GM19467 (cell line): Measurements from ENCODE around the gene KRT16.
"Not testable (repeated sequence)": the region's sequence is repeated elsewhere in the genome, so short reads cannot be mapped to it uniquely, and the experiment has no call there.

ENCODE experiments used
- ATAC-seq: cut with Tn5 transposase; IDR thresholded peaks from one replicate; pipeline ENCODE4 v1.9.1; 2021; ENCODE audit warnings: mild to moderate bottlenecking, moderate library complexity; ENCODE audit not compliant: unreplicated experiment

KRT16 gene

DNA sequence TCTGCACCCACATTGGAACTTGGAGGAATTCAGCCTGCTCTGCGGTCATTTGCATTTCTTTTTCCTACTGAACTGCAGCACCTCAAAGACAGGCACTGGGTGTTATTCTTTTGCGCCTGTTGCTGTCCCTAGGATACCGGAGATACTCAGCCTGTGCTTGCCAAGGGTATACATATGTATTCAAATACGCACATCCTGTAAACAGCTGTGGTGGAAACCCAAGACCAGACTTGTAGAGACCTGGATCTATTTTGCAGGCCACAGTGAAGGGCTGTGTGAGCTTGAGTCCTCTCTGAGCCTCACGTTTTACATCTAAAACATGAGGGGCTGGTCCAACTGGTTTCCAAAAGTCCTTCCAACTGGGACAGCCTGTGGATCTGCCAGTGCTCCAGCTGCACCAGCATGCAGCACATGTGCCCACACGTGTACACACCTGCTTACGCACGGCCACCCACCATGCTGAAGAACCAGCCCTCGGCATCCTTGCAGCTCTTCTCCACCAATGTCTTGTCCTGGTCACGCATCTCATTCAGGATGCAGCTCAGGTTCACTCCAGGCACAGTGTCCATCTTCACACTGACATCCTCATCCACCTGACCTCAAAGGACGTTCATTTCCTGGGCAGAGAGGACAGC, 16.2 kb upstream of the KRT16 start:
- not testable (repeated sequence) for ATAC-seq

DNA sequence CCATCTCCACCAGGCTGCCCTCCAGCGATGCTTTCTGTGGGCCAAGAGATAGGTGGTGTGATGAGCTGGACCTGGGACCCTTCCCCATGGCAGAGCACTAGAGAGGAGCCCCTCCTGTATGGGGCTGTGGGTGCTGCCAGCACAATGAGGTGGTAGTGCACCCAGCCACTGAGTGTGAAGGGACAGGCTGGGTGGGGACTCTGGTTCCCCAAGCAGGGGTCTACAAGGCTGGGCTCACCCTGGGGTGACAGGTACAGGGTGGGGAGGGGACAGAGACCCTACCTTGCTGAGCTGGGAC, 15.5 kb upstream of the KRT16 start:
- ATAC-seq = not testable (repeated sequence)

DNA sequence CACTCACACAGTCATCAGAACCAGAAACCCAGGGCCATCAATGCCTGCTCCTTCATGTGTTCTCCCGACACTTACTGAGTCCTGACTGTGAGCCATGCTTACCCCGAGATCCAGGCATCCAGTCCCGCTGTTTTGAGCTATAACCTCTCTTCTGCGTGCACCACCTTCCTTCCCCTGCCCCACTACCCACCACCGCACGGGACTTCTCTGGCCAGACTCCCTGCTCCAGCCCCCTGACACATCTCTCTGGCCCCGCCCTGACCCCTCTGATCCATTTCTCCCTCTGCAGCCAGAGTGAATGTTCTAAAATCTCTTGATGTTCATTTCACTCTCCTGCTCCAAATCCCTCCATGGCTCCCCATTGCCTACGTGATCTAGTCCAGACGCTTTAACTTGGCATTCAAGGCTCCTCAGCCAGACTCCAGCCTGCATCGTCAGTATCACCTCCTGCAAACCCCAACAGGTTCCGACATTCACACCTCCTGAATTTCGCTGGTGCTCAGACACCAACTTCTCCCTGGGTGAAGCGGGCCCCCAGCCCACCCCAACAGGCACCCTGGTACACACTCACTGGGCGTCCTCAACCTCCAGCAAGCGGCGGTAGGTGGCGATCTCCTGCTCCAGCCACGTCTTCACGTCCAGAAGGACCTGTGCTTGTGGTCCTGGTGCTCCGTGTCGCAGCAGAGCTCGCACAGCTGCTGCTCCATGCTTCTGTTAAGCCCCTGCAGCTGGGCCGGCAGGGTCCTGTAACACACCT, 14.9 kb upstream of the KRT16 start:
- ATAC-seq = no peak

DNA sequence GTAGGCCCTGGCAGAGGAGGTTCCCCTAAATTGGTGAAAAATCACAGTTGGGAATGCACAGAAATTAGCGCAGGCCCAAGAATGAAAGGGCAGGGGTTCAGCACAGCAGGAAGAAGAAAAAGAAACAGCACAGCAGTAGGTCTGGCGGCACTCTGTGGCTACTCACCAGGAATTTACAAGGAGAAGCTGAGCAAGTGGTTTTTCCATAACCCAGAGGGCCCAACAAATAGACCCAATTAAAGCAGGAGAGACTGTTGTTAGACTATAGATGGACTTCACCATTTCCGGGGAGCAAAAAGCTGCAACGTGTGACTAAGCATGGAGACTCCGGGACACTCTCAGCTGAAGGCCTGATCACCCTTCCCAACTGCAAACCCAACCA, 14.3 kb upstream of the KRT16 start:
- ATAC-seq = not testable (repeated sequence)

DNA sequence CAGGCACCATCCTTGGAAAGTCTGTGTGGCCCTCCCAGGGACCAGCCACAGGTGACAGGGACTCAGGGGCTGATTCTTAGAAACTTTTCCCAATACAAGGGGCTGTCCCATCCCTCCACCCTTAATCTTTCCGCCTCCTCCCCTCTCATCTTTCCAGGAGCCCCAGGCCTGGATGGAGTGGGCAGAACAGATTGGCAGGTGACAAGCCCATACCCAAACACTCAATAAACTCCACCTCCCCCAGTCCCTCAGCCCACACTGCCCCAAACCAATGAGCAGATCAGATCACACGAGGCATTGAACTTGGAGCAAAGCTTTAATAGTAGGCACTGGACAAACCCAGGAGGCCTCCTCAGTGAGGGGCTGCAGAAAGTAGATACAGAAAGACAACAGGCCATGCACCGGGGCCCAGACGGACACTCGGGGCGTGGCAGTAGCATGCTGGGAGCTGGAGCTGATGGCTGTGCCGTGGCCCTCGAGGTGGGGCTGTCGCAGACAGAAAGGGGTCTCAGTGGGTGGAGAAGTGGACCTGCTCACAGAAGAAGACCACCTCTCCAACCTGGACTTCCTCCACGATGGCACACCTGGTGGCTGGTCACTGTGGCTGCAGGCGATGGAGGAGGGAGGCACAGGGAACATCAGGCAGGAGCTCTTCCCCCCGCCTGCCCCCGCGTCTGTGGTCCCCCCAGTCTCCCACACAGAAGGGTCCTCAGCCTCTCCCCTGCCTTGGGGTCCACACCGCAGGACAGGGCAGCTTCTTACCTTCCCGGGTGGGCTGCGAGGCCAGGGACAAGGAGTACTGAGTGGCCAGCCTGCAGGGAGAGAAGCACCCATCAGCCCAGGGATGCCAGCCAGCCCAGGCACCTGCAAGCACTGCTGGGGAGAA, 13.7 kb upstream of the KRT16 start:
- ATAC-seq = not testable (repeated sequence)

DNA sequence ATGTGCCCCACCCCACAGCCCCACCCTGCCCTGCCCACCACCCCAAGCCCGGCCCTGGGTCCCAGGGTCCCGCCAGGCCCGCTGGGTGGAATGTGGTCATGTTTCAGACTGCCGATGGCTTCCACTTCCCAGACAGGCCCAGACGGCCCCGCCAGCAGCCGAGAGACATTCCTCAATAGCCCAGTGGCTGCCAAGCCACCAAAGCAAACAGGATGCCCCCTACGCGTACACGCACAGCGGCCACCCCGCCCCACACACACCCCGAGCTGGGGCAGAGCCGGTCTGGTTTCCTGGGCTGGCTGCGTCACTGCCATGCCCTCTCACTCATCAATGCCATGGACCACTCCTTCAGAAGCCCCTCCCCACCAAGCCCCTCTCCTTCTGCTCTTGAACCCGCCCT, 13.0 kb upstream of the KRT16 start:
- no peak for ATAC-seq

DNA sequence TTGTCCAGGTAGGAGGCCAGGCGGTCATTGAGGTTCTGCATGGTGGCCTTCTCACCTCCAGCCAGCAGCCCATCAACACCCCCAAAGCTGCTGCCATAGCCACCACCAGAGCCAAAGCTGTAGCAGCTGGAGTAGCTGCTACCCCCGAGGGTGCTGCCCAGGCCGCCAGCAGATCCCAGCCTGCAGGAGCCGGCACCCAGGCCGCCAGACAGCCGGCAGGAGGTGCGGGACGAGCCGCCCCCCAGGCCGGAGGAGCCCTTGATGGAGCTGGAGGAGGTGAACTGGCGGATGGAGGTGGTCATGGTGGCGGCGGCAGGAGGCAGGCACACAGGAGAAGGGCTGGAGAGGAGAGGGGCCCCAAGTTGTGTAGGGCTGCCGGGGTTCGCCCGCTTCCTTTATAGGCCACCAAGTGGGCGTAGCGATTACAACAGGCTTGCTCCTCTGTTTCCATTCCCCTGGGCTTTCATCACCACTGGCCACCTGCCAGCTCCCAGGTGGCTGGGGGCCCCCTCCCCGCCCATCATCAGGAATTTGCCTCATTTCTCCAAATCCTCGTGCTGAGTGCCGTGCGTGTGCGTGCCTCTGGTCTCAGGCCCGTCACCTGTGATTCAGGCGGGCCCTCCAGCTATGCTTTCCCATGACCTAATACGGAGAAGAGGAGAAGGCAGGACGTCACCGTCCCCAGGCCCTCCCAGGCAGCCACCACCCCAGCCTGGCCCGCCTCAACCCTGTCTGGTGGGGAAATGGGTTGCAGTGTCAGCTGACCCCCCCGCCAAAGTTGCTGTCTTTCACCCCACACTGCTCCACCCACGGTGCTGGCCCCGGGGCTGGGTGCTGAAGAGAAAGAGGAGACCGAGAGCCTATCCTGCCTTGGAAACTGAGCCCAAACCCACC, 11.9 kb upstream of the KRT16 start, which contains the start of gene KRT17:
Gene KRT17 (minus strand): TSS at position 368 of the 894 bp plus-strand sequence. CDS start 66 bp downstream, at position 302.
- ATAC-seq = no peak

DNA sequence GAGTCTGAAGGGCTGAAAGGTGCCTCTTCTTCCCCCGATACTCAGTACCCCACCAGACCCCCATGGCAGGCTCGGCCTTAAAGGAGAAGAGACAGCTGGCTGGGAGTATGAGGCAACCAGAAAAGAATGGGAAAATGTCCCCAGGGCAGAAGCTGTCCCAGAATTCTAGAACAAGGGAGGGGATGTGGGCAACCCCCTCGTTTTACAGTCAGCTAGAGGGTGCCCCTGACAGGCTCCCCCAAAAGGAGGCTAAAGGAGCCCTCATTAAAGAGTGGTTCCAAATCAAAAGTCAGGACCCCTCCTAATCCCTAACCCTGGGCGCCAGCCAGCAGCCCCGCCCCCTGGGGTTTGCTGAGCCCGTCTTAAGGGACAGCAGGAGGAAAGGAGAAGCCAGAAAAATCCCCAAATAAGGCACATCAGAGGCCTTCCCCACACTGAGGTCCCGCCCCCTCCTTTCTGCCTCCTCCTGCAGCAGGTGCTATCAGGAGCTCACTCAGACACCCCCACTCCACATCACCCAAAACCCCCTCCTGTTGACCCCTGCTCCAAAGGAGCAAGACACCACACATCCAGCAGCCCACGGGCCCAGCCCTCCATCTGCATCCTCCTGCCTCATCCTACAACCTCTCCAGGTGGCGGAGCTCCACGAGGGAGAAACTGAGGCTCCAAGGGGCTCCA, 10.8 kb upstream of the KRT16 start:
- ATAC-seq = not testable (repeated sequence)

DNA sequence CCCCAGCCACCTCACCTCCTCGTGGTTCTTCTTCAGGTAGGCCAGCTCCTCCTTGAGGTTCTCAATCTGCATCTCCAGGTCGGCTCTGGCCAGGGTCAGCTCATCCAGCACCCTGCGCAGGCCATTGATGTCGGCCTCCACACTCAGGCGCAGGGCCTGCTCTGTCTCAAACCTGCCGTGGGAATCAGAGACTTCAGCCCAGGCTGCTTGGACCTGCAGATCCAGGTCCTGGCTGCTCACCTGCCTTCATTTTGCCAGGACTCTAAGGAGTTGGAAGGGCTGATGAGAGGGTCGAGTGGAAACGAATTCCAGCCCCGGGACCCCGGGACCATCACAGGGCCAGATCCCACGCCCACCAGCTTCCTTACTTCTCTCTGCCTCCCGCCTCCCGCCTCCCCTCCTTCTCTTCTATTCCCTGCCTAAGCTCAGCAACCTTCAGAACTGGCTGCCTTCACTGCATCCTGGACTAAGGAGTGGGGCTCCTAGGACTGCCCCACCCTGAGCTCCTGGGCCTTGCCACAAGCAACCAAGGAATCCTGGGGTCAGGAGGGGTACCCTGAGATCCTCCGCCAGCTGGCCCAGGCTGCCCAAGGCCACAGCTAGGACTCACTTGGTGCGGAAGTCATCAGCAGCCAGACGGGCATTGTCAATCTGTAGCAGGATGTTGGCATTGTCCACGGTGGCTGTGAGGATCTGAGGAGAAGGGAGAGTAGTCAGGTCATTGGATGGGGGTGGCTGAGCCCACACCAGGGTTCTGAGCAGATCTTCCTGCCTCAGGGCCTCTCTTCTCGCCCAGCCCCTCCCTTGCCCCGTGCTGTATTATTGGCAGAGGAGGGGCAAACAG, 10.0 kb upstream of the KRT16 start:
- ATAC-seq = not testable (repeated sequence)

DNA sequence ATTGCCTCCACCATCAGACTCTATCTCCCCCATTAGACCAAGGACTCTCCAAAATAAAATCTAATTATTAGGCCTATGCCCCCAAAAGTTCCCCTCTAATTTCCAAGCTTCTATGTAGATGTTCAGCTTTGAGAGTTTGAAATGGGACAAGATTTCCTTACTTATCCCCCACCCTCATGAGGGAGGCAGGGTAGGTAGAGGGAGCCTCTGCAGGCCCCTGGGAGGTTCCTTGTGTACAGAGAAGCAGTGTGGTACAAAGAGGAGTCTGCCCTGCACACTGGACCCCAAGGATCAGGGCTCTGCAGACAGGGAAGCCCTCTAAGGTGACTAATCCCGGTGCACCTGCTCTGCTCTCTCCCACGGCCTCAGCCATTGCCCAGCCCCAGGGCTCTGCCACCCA, 9.3 kb upstream of the KRT16 start:
- no peak for ATAC-seq

DNA sequence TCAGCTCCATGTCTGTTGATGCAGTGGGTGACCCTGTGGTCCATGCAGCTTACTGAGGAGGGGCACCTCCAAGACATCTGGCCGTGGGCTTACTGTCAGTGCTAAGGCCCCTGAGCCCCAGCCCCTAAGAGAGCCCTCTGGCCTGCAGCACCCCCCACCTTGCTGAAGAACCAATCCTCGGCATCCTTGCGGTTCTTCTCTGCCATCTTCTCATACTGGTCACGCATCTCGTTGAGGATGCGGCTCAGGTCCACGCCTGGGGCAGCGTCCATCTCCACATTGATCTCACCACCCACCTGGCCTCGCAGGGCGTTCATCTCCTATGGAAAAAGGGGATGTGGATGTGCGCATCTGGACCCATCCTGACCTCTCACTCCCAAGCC, 8.9 kb upstream of the KRT16 start:
- not testable (repeated sequence) for ATAC-seq

DNA sequence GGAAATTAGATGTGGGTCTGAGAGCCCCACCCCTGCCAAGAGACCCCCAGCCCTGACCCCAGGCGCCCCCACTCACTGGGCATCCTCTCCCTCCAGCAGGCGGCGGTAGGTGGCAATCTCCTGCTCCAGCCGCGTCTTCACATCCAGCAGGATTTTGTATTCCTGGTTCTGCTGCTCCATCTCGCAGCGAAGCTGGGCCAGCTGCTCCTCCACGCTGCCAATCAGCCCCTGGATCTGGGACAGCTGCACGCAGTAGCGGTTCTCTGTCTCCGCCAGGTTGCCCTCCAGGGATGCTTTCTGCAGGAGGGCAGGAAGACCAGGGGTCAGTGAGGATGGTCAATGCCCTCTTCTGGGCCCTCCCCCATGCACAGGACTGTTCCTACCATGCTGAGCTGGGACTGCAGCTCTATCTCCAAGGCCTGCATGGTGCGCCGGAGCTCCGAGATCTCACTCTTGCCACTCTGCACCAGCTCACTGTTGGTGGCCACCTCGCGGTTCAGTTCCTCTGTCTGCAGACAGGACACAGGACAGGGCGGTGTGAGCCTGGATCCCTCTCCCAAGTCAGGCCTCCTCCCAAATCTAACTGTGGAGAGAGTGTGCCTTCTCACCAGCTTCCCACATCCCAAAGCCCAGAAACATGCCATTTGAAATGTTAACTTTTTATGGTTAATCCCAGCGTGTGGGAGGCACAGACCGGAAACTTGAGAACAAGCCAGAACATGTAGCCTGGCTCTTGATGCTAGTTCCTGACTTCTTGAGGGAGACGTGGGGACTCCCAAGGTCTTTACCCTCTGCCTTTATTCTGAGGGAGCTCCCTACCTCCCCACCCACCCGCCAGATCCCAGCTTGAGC, 8.2 kb upstream of the KRT16 start:
- no peak for ATAC-seq

DNA sequence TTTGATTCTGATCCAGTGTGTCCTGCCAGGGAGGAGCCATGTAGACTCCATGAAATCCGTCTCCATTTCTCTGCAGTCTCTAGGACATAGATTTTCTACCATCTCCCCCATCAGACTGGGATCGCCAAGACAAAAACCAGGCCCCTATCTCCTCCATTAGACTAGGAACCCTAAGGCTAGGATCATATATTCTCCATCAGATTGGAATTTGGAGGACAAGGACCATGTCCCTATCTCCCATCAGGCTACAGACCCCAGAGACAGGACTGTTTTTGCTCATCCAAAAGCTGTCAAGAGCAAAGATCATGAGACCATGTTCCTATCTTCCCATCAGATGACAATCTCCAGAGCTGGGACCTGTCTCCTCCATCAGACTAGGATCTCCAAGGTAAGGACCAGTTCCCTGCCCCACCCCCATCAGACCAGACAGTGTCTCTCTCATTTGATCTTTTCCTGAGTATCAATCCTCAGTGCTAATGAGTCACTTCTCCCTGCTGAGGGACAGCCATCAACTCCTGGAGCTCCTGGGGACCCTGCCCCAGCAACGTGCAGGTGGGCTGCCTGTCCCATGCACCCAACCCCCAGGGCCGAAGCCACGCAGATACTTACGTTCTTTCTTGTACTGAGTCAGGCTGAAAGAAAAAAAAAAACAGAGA, 7.5 kb upstream of the KRT16 start:
- ATAC-seq = not testable (repeated sequence)

DNA sequence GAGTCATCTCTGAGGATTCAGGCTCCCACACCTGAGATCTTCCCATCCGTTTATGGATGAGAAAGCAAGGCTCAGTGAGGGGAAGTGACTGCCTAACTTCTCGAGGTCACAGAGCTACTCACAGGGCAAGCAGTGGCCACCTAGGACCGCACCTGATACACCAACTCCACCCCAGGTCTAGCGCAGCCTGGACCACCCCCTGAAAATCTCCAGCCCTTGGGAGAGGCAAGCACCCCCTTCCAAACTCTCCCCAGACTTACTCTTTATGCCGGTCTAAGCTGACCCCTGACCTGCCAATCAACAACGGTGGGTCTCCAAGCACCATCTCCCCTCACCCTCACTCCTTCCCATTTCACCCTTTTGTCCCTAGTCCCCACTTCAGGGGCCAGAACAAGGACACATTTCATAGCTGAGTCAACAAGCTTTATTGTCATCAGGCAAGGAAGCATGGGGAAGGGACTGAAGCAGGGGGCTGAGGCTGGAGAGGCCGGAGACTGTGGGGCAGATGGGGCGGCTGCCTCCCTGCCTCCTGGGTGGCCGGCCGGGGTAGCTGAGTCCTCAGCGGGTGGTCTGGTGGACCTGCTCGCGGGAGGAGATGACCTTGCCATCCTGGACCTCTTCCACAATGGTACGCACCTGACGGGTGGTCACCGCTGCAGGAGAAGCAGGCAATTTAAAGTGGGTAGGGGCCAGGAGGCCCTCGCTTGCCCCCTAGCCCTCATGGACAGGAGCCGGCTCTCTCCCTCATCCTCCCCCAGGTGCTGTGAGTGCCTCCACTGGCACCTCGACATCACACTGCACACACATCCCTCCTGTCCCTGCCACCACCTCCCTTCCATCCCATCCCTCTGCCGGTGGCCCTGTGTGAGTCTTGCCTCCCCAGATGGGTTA, 6.7 kb upstream of the KRT16 start:
- no peak for ATAC-seq

DNA sequence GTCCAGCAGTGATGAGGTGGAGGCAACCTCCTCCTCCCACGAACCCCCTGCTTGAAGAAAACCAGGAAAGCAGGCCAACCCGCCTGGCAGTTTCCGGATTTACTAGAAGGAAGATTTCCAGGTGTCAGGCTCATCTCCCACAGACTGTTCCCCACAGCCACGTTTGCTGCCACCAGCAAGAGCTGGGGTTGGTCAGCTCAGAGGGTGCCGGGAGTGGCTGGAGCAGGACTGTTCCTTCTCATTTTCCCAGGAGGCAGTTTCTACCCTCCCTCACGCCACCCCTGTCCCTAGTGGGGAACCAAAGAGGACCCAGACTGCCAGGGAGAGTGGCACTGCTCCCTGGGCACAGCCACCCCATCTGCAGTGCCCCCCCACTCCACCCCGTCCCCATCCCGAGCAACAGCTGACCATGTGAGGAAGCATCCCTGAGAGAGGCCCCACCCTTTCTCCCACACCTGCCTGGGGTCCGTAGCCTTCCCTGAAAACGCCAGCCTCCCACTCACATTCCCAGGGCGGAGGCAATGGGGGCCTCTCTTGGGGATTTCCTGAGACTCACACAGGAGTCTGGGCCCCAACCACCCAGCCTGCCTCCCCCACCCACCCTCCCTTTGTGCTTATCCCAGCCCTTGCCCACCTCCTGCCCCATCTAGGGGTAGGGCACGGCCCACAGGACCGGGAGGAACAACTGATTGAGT, 5.9 kb upstream of the KRT16 start:
- ATAC-seq = no peak

DNA sequence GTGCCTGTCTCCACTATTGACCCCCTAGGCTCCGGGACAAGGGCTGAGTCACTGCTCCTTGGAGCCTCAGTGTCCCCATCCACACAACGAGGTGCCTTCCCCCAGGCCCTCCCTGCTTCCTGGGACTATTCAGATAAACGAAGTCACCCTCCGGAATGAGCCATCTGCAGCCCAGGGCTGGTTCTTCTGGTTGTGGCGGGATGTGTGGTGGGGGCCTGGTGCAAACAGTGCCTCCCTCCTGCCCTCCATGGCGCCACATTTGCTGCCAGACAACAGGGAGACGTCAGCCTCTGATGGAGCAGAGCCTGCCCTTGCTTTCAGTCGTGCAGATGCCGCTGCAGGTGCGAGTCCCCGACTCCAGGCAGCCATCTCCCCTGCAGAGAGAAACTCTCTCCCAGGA, 5.1 kb upstream of the KRT16 start:
- no peak for ATAC-seq
